ENCODE measurements around the gene ALDH1A1.

GRCh38 chr9:72898360-72898759 is 54.5 kb downstream of the ALDH1A1 start:
- TF ChIP-seq SIN3A (IDR thresholded peaks at IDR 0.05; ENCODE audit: borderline replicate concordance, insufficient read depth, low read length) = no peak
- TF ChIP-seq POLR2AphosphoS5 (IDR thresholded peaks at IDR 0.05; ENCODE audit: low read depth, low read length) = no peak
- TF ChIP-seq REST (IDR thresholded peaks at IDR 0.05; ENCODE audit: insufficient read depth in 1 of 2, low read depth in 2 of 2, low read length in 2 of 2) = no peak
- TF ChIP-seq TAF1 (IDR thresholded peaks at IDR 0.05; ENCODE audit: borderline replicate concordance, insufficient read depth, low read length) = no peak
- TF ChIP-seq FOXP2 (optimal IDR thresholded peaks at IDR 0.05; ENCODE audit: borderline replicate concordance, extremely low read depth, extremely low read length, insufficient read depth) = no peak
